IMR-90 (cell line): ENCODE results near the gene SMIM31. TPM values are rescaled to one million over a fixed set of nuclear protein-coding genes. Genes with fewer than 3 reads are reported as not detected.

Experiments used
- ATAC-seq: fragments of 200-7000 bp; cut with Tn5 transposase; 2 replicates; pipeline ENCODE4 v1.9.1; 2020; ENCODE audit warnings: low read depth, mild to moderate bottlenecking, moderate library complexity
- BruUV-seq: library from RNA; stranded (reverse); fragments of 400-500 nt; replicated peaks from 2 replicates; lab custom pipeline; 2021; lab: Mats Ljungman, UMichigan
- CTCF ChIA-PET: fragments of 300-600 bp; formaldehyde crosslinking; extraction: SDS; loops from one replicate; lab custom pipeline; 2021; ENCODE audit warnings: antibody characterized with exemption; lab: Yijun Ruan, JAX
- POLR2A ChIA-PET: fragments of 300-600 bp; sonication (Branson Sonifier 250); formaldehyde crosslinking; loops from one replicate; lab custom pipeline; 2022; ENCODE audit warnings: antibody characterized with exemption; ENCODE audit not compliant: unreplicated experiment; lab: Charles Lee
- DNase-seq: peaks from one replicate; pipeline ENCODE4 v3.0.0; 2013
- H2AFZ ChIP-seq: replicated peaks from 2 replicates; pipeline ENCODE3; 2013; ENCODE audit warnings: low read length, mild to moderate bottlenecking; ENCODE audit not compliant: poor library complexity
- H2AK5ac ChIP-seq: 2 replicates; pipeline ENCODE4 v1.6.1; 2013; ENCODE audit warnings: low read depth, low read length, inconsistent platforms
- H2AK9ac ChIP-seq: replicated peaks from 2 replicates; pipeline ENCODE3; 2013; ENCODE audit warnings: mild to moderate bottlenecking, low read depth, low read length, moderate library complexity; ENCODE audit not compliant: poor library complexity
- H2BK120ac ChIP-seq: 2 replicates; pipeline ENCODE4 v1.6.1; 2013; ENCODE audit warnings: low read depth, low read length, inconsistent platforms
- H2BK15ac ChIP-seq: 3 replicates; pipeline ENCODE4 v1.6.1; 2013; ENCODE audit warnings: low read depth, low read length, inconsistent platforms
- H2BK20ac ChIP-seq: 2 replicates; pipeline ENCODE4 v1.6.1; 2013; ENCODE audit warnings: low read depth, mild to moderate bottlenecking, inconsistent platforms, low read length, moderate library complexity
- H2BK5ac ChIP-seq: 2 replicates; pipeline ENCODE4 v1.6.1; 2013; ENCODE audit warnings: mild to moderate bottlenecking, low read depth, low read length, inconsistent platforms; ENCODE audit not compliant: poor library complexity, severe bottlenecking
- H3K14ac ChIP-seq: replicated peaks from 2 replicates; pipeline ENCODE4 v1.6.1; 2013; ENCODE audit warnings: low read depth, low read length, inconsistent platforms
- H3K18ac ChIP-seq: 2 replicates; pipeline ENCODE4 v1.6.1; 2013; ENCODE audit warnings: low read depth, low read length, control low read depth
- H3K23ac ChIP-seq: 2 replicates; pipeline ENCODE4 v1.6.1; 2013; ENCODE audit warnings: low read depth, low read length, inconsistent platforms
- H3K27ac ChIP-seq: 2 replicates; pipeline ENCODE4 v1.5.1; 2013; ENCODE audit warnings: mild to moderate bottlenecking, control low read depth, low read length; ENCODE audit not compliant: insufficient read depth
- H3K27me3 ChIP-seq: 2 replicates; pipeline ENCODE4 v1.6.1; 2013; ENCODE audit warnings: low read length; ENCODE audit not compliant: control insufficient read depth, insufficient read depth
- H3K36me3 ChIP-seq: 2 replicates; pipeline ENCODE4 v1.6.1; 2013; ENCODE audit warnings: low read length, mixed read lengths; ENCODE audit not compliant: control insufficient read depth, insufficient read depth
- H3K4ac ChIP-seq: 2 replicates; pipeline ENCODE4 v1.6.1; 2013; ENCODE audit warnings: low read depth, low read length, inconsistent platforms
- H3K4me1 ChIP-seq: 2 replicates; pipeline ENCODE4 v1.6.1; 2013; ENCODE audit warnings: low read length, mixed read lengths; ENCODE audit not compliant: control insufficient read depth, insufficient read depth
- H3K4me2 ChIP-seq: 2 replicates; pipeline ENCODE4 v1.6.1; 2013; ENCODE audit warnings: low read depth, mild to moderate bottlenecking, control low read depth, low read length, moderate library complexity
- H3K4me3 ChIP-seq: 2 replicates; pipeline ENCODE4 v1.5.1; 2013; ENCODE audit warnings: low read depth, mild to moderate bottlenecking, control low read depth, low read length, moderate library complexity; ENCODE audit not compliant: insufficient read depth
- H3K56ac ChIP-seq: 2 replicates; pipeline ENCODE4 v1.6.1; 2013; ENCODE audit warnings: low read length, inconsistent platforms; ENCODE audit not compliant: insufficient read depth; ENCODE audit errors: extremely low read depth
- H3K79me1 ChIP-seq, 2 experiments: 2 replicates each; pipeline ENCODE4 v1.6.1; 2013; ENCODE audit warnings: low read length in 2 of 2, inconsistent platforms in 1 of 2, low read depth in 1 of 2
- H3K9ac ChIP-seq: 2 replicates; pipeline ENCODE4 v1.6.1; 2013; ENCODE audit warnings: low read depth, low read length, control low read depth
- H3K9me1 ChIP-seq: 2 replicates; pipeline ENCODE4 v1.6.1; 2013; ENCODE audit warnings: low read length, inconsistent platforms; ENCODE audit not compliant: insufficient read depth
- H3K9me3 ChIP-seq: 2 replicates; pipeline ENCODE4 v1.6.1; 2013; ENCODE audit warnings: low read length; ENCODE audit not compliant: control insufficient read depth, insufficient read depth
- H4K20me1 ChIP-seq: 2 replicates; pipeline ENCODE4 v1.6.1; 2013; ENCODE audit warnings: low read length, inconsistent platforms; ENCODE audit not compliant: insufficient read depth
- H4K5ac ChIP-seq: 2 replicates; pipeline ENCODE4 v1.6.1; 2013; ENCODE audit warnings: mild to moderate bottlenecking, low read depth, low read length, control low read depth
- H4K8ac ChIP-seq, 2 experiments: 2 replicates each; pipeline ENCODE4 v1.6.1; 2013; ENCODE audit warnings: low read depth in 2 of 2, low read length in 2 of 2, control low read depth in 1 of 2, inconsistent platforms in 1 of 2
- H4K91ac ChIP-seq: 2 replicates; pipeline ENCODE4 v1.6.1; 2013; ENCODE audit warnings: low read depth, low read length, inconsistent platforms; ENCODE audit not compliant: insufficient read depth
- BHLHE40 ChIP-seq: fragments of 150-350 bp; IDR thresholded peaks from 2 replicates; pipeline ENCODE4 v1.6.1; 2016; ENCODE audit warnings: mild to moderate bottlenecking, low read depth, low read length
- CEBPB ChIP-seq: IDR thresholded peaks from 2 replicates; pipeline ENCODE4 v1.6.1; 2012; ENCODE audit warnings: low read depth, low read length, improper control_type of control experiment
- CHD1 ChIP-seq: IDR thresholded peaks from 2 replicates; pipeline ENCODE4 v1.6.1; 2012; ENCODE audit warnings: low read depth, low read length, improper control_type of control experiment
- CTCF ChIP-seq: conservative IDR thresholded peaks from 2 replicates; pipeline ENCODE4 v1.5.1; 2012; ENCODE audit warnings: mild to moderate bottlenecking, low read depth, low read length, improper control_type of control experiment
- ELK1 ChIP-seq: fragments of 150-350 bp; IDR thresholded peaks from 2 replicates; pipeline ENCODE4 v1.6.1; 2016; ENCODE audit warnings: low read depth, mild to moderate bottlenecking, low read length, moderate library complexity, borderline replicate concordance
- FOS ChIP-seq: fragments of 150-350 bp; IDR thresholded peaks from 2 replicates; pipeline ENCODE4 v1.6.1; 2016; ENCODE audit warnings: low read depth, low read length
- MAFK ChIP-seq: IDR thresholded peaks from 2 replicates; pipeline ENCODE4 v1.6.1; 2012; ENCODE audit warnings: low read depth, low read length, improper control_type of control experiment
- MXI1 ChIP-seq: IDR thresholded peaks from 2 replicates; pipeline ENCODE4 v1.6.1; 2012; ENCODE audit warnings: low read depth, mild to moderate bottlenecking, low read length, moderate library complexity, borderline replicate concordance
- NFE2L2 ChIP-seq: fragments of 150-350 bp; IDR thresholded peaks from 2 replicates; pipeline ENCODE4 v1.6.1; 2016; ENCODE audit warnings: low read depth, mild to moderate bottlenecking, low read length
- POLR2A ChIP-seq: IDR thresholded peaks from 2 replicates; pipeline ENCODE4 v1.6.1; 2012; ENCODE audit warnings: mild to moderate bottlenecking, low read depth, low read length
- RAD21 ChIP-seq: IDR thresholded peaks from 2 replicates; pipeline ENCODE4 v1.6.1; 2012; ENCODE audit warnings: low read length, improper control_type of control experiment
- RCOR1 ChIP-seq: IDR thresholded peaks from 2 replicates; pipeline ENCODE4 v1.6.1; 2012; ENCODE audit warnings: mild to moderate bottlenecking, low read length, improper control_type of control experiment; ENCODE audit not compliant: insufficient replicate concordance
- RFX5 ChIP-seq: IDR thresholded peaks from 2 replicates; pipeline ENCODE4 v1.8.0; 2012; ENCODE audit warnings: low read depth, mild to moderate bottlenecking, low read length, moderate library complexity
- SMC3 ChIP-seq: fragments of 150-350 bp; IDR thresholded peaks from 2 replicates; pipeline ENCODE4 v1.6.1; 2016; ENCODE audit warnings: low read depth, mild to moderate bottlenecking, antibody characterized with exemption, low read length, moderate library complexity
- USF2 ChIP-seq: fragments of 150-350 bp; IDR thresholded peaks from 2 replicates; pipeline ENCODE4 v1.6.1; 2017; ENCODE audit warnings: mild to moderate bottlenecking, antibody characterized with exemption, low read length, low read depth
- WGBS, 2 experiments: methylation state at CpG; one replicate each; pipeline versions ENCODE4 v1.1.5 to v1.1.7; 2013; ENCODE audit warnings: missing lambda C conversion rate in 2 of 2; ENCODE audit not compliant: insufficient read length in 1 of 2; ENCODE audit errors: extremely low coverage in 2 of 2; 5-methylcytosine and 5-hydroxymethylcytosine counted together
- dilution Hi-C: fragments of 300-500 bp; cut with HindIII; formaldehyde crosslinking; loops from one replicate; pipeline ENCODE4 v1.14.3; 2018; ENCODE audit warnings: low sequenced_read_pairs; ENCODE audit not compliant: unreplicated experiment
- in situ Hi-C: fragments of 300-500 bp; cut with MboI; formaldehyde crosslinking; loops from 3 replicates; pipeline ENCODE4 v1.14.3; 2019; ENCODE audit warnings: low sequenced_read_pairs, inconsistent platforms, mixed read lengths
- intact Hi-C: fragments of 100-400 bp; cut with micrococcal nuclease; formaldehyde crosslinking; loops from 2 replicates; pipeline ENCODE4 v1.10.0; 2022
- polyA plus RNA-seq, 3 experiments: library from polyadenylated mRNA; depleted of rRNA; stranded (reverse); fragments of >200 nt; gene quantifications; 2 replicates each; pipeline ENCODE4 v1.2.3, GENCODE V29; 2012; ENCODE audit warnings: low replicate concordance in 1 of 3
- total RNA-seq: library from RNA; depleted of rRNA; stranded (reverse); fragments of >200 nt; gene quantifications from 2 replicates; pipeline ENCODE4 v1.2.3, GENCODE V29; 2012

SMIM31 gene
- total and polyA plus RNA-seq, 2 of the 4 experiments (the other 2 are of a cell fraction): not detected

- H3K9me1 ChIP-seq: no peaks in the 10 kb centered on the region
- no peak overlapping the region for H4K5ac ChIP-seq
- no peak overlapping the region for H2AFZ ChIP-seq
- H3K27me3 ChIP-seq: no peaks in the 10 kb centered on the region
- no peak overlapping the region for H3K27ac ChIP-seq
- H2AK9ac ChIP-seq: no peak overlapping the region
- dilution Hi-C loops: no loop called here
- no peak overlapping the region for H3K4me2 ChIP-seq
- ATAC-seq (no peak), DNase-seq (no peak)
- H3K9ac ChIP-seq: no peak overlapping the region
- ChIA-PET POLR2A (no interaction called here), CTCF (no interaction called here)
- H2BK5ac ChIP-seq: no peak overlapping the region
- H3K23ac ChIP-seq: no peak overlapping the region
- H3K4me1 ChIP-seq: no peaks in the 10 kb centered on the region
- H2BK15ac ChIP-seq: no peak overlapping the region
- H3K9me3 ChIP-seq: no peaks in the 10 kb centered on the region; the same call in 1 of the 2 replicates
- no peak overlapping the region for H3K14ac ChIP-seq
- no peak overlapping the region for H2AK5ac ChIP-seq
- no peak overlapping the region for H3K4ac ChIP-seq
- H3K79me1 ChIP-seq: no peaks in the 10 kb centered on the region
- BruUV-seq: no TSS peak
- intact Hi-C loops: no loop called here
- no peak overlapping the region for H3K56ac ChIP-seq
- H3K18ac ChIP-seq: no peak overlapping the region
- no peak overlapping the region for H2BK20ac ChIP-seq
- in situ Hi-C loops: no loop called here
- no peaks in the 10 kb centered on the region for H4K20me1 ChIP-seq
- WGBS, 2 experiments: no CpG with 5 or more reads among the region's 1 CpG
- H2BK120ac ChIP-seq: no peak overlapping the region
- H3K4me3 ChIP-seq: no peak overlapping the region
- H3K36me3 ChIP-seq: no peaks in the 10 kb centered on the region
- TF ChIP-seq CHD1 (no peak), FOS (no peak), RCOR1 (no peak), CTCF (no peak), ELK1 (no peak), USF2 (no peak), NFE2L2 (no peak), CEBPB (no peak), POLR2A (no peak), MXI1 (no peak), SMC3 (no peak), MAFK (no peak), RAD21 (no peak), RFX5 (no peak), BHLHE40 (no peak)
- no peak overlapping the region for H4K91ac ChIP-seq
- H4K8ac ChIP-seq: no peak overlapping the region
These were observed 61.8 kb downstream of the SMIM31 start for GRCh38 chr4:164815711-164816110.
